K562 (cell line): ENCODE data around the gene CDS2. TPM values are rescaled to one million over a fixed set of nuclear protein-coding genes. Genes with fewer than 3 reads are reported as not detected.

Experiments used
- ATAC-seq: fragments of 200-7000 bp; cut with Tn5 transposase; 3 replicates; pipeline ENCODE4 v1.9.1; 2020; ENCODE audit warnings: moderate library complexity
- BruUV-seq: library from RNA; stranded (reverse); fragments of 400-500 nt; replicated peaks from 2 replicates; lab custom pipeline; 2021; lab: Mats Ljungman, UMichigan
- CTCF ChIA-PET: fragments of 300-600 bp; formaldehyde crosslinking; extraction: SDS; loops from one replicate; lab custom pipeline; 2021; ENCODE audit warnings: low intra/inter-chr PET ratio; lab: Yijun Ruan, JAX
- POLR2A ChIA-PET: fragments of 300-600, 350-650 bp; sonication (Branson Sonifier 250); formaldehyde crosslinking; extraction: SDS; loops from one replicate; lab custom pipeline; 2021; ENCODE audit warnings: antibody characterized with exemption, inconsistent platforms; lab: Yijun Ruan, JAX
- DNase-seq, 4 experiments: peaks; one replicate each; pipeline versions ENCODE4 v3.0.0 to v3.0.0-alpha.2; 2011 to 2018; ENCODE audit warnings: low spot score in 3 of 4, mixed read lengths in 3 of 4; ENCODE audit errors: extremely low read depth in 1 of 4
- FAIRE-seq: peaks from 2 replicates; lab custom pipeline; 2011; peaks lifted over from hg19 to GRCh38; lab: Jason Lieb, UNC
- H2AFZ ChIP-seq: 2 replicates; pipeline ENCODE4 v1.6.0; 2011; ENCODE audit warnings: low read depth, low read length, control low read depth, inconsistent platforms
- H3K27ac ChIP-seq: fragments of 200-600 bp; 3 replicates; pipeline ENCODE4 v1.8.0; 2011; ENCODE audit warnings: low read depth, mild to moderate bottlenecking, control low read depth, inconsistent platforms, low read length, moderate library complexity, mixed read lengths; ENCODE audit errors: extremely low read depth
- H3K27me3 ChIP-seq, 2 experiments: fragments of 300-600 bp in 1 of 2; 2 replicates in 1 of 2; 3 replicates in 1 of 2; pipeline versions ENCODE4 v1.6.0 to v1.8.0; 2011; ENCODE audit warnings: inconsistent platforms in 2 of 2, low read length in 2 of 2, mild to moderate bottlenecking in 1 of 2, mixed read lengths in 1 of 2, moderate library complexity in 1 of 2; ENCODE audit not compliant: control insufficient read depth in 2 of 2, insufficient read depth in 2 of 2
- H3K36me3 ChIP-seq: fragments of 300-600 bp; 3 replicates; pipeline ENCODE4 v1.8.0; 2011; ENCODE audit warnings: mild to moderate bottlenecking, low read length, inconsistent platforms; ENCODE audit not compliant: control insufficient read depth, insufficient read depth
- H3K4me1 ChIP-seq, 2 experiments: fragments of 200-600 bp in 1 of 2; replicated peaks in 1 of 2; 2 replicates in 1 of 2; 3 replicates in 1 of 2; pipeline versions ENCODE4 v1.5.1 to v1.8.0; 2011; ENCODE audit warnings: inconsistent platforms in 2 of 2, low read length in 2 of 2, mild to moderate bottlenecking in 1 of 2, mixed read lengths in 1 of 2, moderate library complexity in 1 of 2; ENCODE audit not compliant: control insufficient read depth in 2 of 2, insufficient read depth in 2 of 2
- H3K4me2 ChIP-seq: 2 replicates; pipeline ENCODE4 v1.6.1; 2011; ENCODE audit warnings: low read length, control low read depth, inconsistent platforms, mixed read lengths; ENCODE audit not compliant: insufficient read depth
- H3K4me3 ChIP-seq: fragments of 200-600 bp; sonication (generic), shearing (Covaris generic); 2 replicates; pipeline ENCODE4 v1.5.1; 2016; ENCODE audit warnings: control low read depth, inconsistent platforms
- H3K79me2 ChIP-seq: fragments of 200-600 bp; 3 replicates; pipeline ENCODE4 v1.8.0; 2011; ENCODE audit warnings: low read length, inconsistent platforms; ENCODE audit not compliant: control insufficient read depth, insufficient read depth
- H3K9ac ChIP-seq, 2 experiments: 2 replicates each; pipeline versions ENCODE4 v1.6.0 to v1.6.1; 2011; ENCODE audit warnings: low read depth in 2 of 2, low read length in 2 of 2, control low read depth in 1 of 2, inconsistent platforms in 1 of 2, mild to moderate bottlenecking in 1 of 2, mixed read lengths in 1 of 2; ENCODE audit not compliant: insufficient read depth in 1 of 2
- H3K9me1 ChIP-seq: one replicate; pipeline ENCODE4 v1.6.0; 2011; ENCODE audit warnings: inconsistent platforms, mild to moderate bottlenecking, low read length, moderate library complexity; ENCODE audit not compliant: control insufficient read depth, insufficient read depth
- H3K9me3 ChIP-seq: replicated peaks from 2 replicates; pipeline ENCODE4 v1.5.1; 2011; ENCODE audit warnings: low read depth, low read length, inconsistent platforms; ENCODE audit not compliant: control insufficient read depth, insufficient read depth
- H4K20me1 ChIP-seq: replicated peaks from 2 replicates; pipeline ENCODE4 v1.6.1; 2011; ENCODE audit warnings: low read length, inconsistent platforms, mixed read lengths; ENCODE audit not compliant: control insufficient read depth, insufficient read depth
- BRD4 ChIP-seq: fragments of 200-600 bp; sonication (generic); IDR thresholded peaks from 2 replicates; pipeline ENCODE4 v1.6.1; 2017; ENCODE audit warnings: inconsistent platforms
- EHMT2 ChIP-seq: fragments of 450-650 bp; IDR thresholded peaks from 2 replicates; pipeline ENCODE4 v1.6.1; 2018; ENCODE audit warnings: antibody characterized with exemption
- EP300 ChIP-seq: IDR thresholded peaks from 2 replicates; pipeline ENCODE4 v1.6.1; 2012; ENCODE audit warnings: low read length, improper control_type of control experiment
- JUND ChIP-seq, 2 experiments: IDR thresholded peaks; 2 replicates in 1 of 2; 3 replicates in 1 of 2; pipeline ENCODE4 v1.6.1; 2011; ENCODE audit warnings: borderline replicate concordance in 2 of 2, low read depth in 2 of 2, low read length in 2 of 2, improper control_type of control experiment in 1 of 2, missing biosample characterization in 1 of 2, missing genetic modification characterization in 1 of 2, missing genetic modification reagents in 1 of 2
- XRCC5 ChIP-seq: fragments of 200-400 bp; formaldehyde crosslinking; IDR thresholded peaks from 2 replicates; pipeline ENCODE4 v1.6.1; 2017; ENCODE audit warnings: low read depth, mild to moderate bottlenecking, low read length
- ZNF384 ChIP-seq: IDR thresholded peaks from 2 replicates; pipeline ENCODE4 v1.6.1; 2012; ENCODE audit warnings: low read depth, low read length, improper control_type of control experiment
- WGBS: fragments of 100-300 bp; shearing (Covaris generic); methylation state at CpG from one replicate; pipeline ENCODE4 v1.1.6; 2016; ENCODE audit warnings: low coverage, mixed read lengths; ENCODE audit not compliant: insufficient coverage; ENCODE audit errors: missing lambda C conversion rate; 5-methylcytosine and 5-hydroxymethylcytosine counted together
- in situ Hi-C: fragments of 300-500 bp; cut with MboI; formaldehyde crosslinking; loops from 4 replicates; pipeline ENCODE4 v1.15.0; 2018; ENCODE audit warnings: inconsistent platforms, mixed read lengths
- intact Hi-C: fragments of 100-400 bp; cut with micrococcal nuclease; formaldehyde crosslinking; loops from 2 replicates; pipeline ENCODE4 v1.14.2; 2022
- polyA plus RNA-seq, 8 experiments: library from polyadenylated mRNA; depleted of rRNA in 4 of 8; stranded (reverse) in 5 of 8; unstranded in 3 of 8; fragments of >200 nt; fragmentation: Nextera tagmentation in 2 of 8; fragmentation: Illumina TruSeq in 1 of 8; extraction: Ambion mirVana in 2 of 8; extraction: Trizol in 1 of 8; gene quantifications; 2 replicates each; pipeline versions ENCODE4 v1.2.1 to v1.2.3, GENCODE V29; 2011 to 2014; ENCODE audit warnings: inconsistent platforms in 1 of 8, missing spikeins in 1 of 8
- total RNA-seq, 7 experiments: library from RNA; depleted of rRNA in 6 of 7; stranded (reverse); fragments of >200 nt in 6 of 7; fragmentation: Illumina TruSeq in 2 of 7; extraction: Trizol in 2 of 7; gene quantifications; 2 replicates each; pipeline versions ENCODE4 v1.2.1 to v1.2.3, GENCODE V29; 2011 to 2021; ENCODE audit warnings: low replicate concordance in 1 of 7
- TF ChIP-seq, protein P1 (sequence below): sonication (generic); formaldehyde crosslinking; IDR thresholded peaks from 2 replicates; pipeline ENCODE4 v1.8.0; 2022; ENCODE audit warnings: mild to moderate bottlenecking, missing genetic modification reagents, borderline replicate concordance
- TF ChIP-seq, protein P2 (sequence below): fragments of 450-650 bp; IDR thresholded peaks from 2 replicates; pipeline ENCODE4 v1.6.1; 2016; ENCODE audit warnings: antibody characterized with exemption
- TF ChIP-seq, protein P3 (sequence below): sonication (generic); formaldehyde crosslinking; IDR thresholded peaks from 2 replicates; pipeline ENCODE4 v1.8.1; 2023; ENCODE audit warnings: mild to moderate bottlenecking, missing genetic modification reagents
- TF ChIP-seq, protein P4 (sequence below): fragments of 450-650 bp; IDR thresholded peaks from 2 replicates; pipeline ENCODE4 v1.7.1; 2018; ENCODE audit warnings: mild to moderate bottlenecking, low read depth; ENCODE audit not compliant: partially characterized antibody
- TF ChIP-seq, protein P5 (sequence below): sonication (generic); formaldehyde crosslinking; IDR thresholded peaks from 2 replicates; pipeline ENCODE4 v1.8.0; 2022; ENCODE audit warnings: mild to moderate bottlenecking, low read depth, missing genetic modification reagents

The CDS2 gene
- total and polyA plus RNA-seq, 9 of the 15 experiments (the other 6 are each of a cell fraction or from before 2014, with no cell fraction given) = 6.4 to 46.4 (median 12.2) TPM

DNA sequence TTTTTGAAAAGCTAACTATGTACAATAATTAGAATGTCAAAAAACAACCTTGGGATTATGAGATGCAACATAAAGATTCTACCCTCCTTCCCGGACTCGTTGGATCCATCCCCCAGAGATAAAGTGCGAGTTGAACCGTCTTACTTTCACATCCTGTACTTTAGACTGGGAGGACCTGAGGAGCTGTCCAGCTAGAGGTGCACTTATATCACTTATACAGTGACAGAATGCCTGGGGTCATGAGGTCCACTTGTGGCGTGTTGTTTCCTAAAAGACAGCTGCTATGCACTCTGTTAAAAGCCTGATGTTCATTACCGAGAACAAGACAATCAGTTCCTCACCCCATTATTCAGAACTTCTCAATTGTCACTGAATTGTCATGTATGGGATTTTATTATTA is 2.1 kb downstream of the CDS2 start:
- in situ Hi-C loops (loop anchor here (5.0 kb wide), 1 partner anchor 63 kb away; no protein-coding TSS in a partner anchor), intact Hi-C loops (loop anchor here (10.0 kb wide), 1 partner anchor 316 kb away; no protein-coding TSS in a partner anchor)
- DNase-seq (peak in 2 of 4 experiments; percentile 14 to 56), ATAC-seq (0 out of 3 replicates have a peak, but pooled peaks have one; percentile 7), FAIRE-seq (no peak)
- no peaks in the 10 kb centered on the region for H3K9me3 ChIP-seq
- H3K79me2 ChIP-seq = peaks cover 61% of the 10 kb centered on the region
- H2AFZ ChIP-seq = no peak overlapping the region
- ChIA-PET POLR2A (interaction anchor here (1.0 to 1.9 kb wide), 3 partner anchors 10 to 19 kb away, joined by 3 to 8 read pairs (median 3); partner anchors contain the start of gene PCNA), CTCF (no interaction called here)
- H3K9me1 ChIP-seq = no peaks in the 10 kb centered on the region
- no peaks in the 10 kb centered on the region for H3K36me3 ChIP-seq
- H3K27ac ChIP-seq = no peak overlapping the region
- H4K20me1 ChIP-seq = no peaks in the 10 kb centered on the region
- no peaks in the 10 kb centered on the region for H3K27me3 ChIP-seq
- peaks cover 5 to 14% of the 10 kb centered on the region in 2 experiments; a peak in 3 of 5 replicates for H3K4me1 ChIP-seq
- no peak overlapping the region for H3K9ac ChIP-seq
- no TSS peak for BruUV-seq
- H3K4me3 ChIP-seq = no peak overlapping the region
- peak overlapping the region; percentile 13; the same call in 1 of the 2 replicates for H3K4me2 ChIP-seq
- 3% methylated on average over 6 of the region's 6 CpGs for WGBS
- TF ChIP-seq, protein P1, sequence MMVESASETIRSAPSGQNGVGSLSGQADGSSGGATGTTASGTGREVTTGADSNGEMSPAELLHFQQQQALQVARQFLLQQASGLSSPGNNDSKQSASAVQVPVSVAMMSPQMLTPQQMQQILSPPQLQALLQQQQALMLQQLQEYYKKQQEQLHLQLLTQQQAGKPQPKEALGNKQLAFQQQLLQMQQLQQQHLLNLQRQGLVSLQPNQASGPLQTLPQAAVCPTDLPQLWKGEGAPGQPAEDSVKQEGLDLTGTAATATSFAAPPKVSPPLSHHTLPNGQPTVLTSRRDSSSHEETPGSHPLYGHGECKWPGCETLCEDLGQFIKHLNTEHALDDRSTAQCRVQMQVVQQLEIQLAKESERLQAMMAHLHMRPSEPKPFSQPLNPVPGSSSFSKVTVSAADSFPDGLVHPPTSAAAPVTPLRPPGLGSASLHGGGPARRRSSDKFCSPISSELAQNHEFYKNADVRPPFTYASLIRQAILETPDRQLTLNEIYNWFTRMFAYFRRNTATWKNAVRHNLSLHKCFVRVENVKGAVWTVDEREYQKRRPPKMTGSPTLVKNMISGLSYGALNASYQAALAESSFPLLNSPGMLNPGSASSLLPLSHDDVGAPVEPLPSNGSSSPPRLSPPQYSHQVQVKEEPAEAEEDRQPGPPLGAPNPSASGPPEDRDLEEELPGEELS (CRISPR knock-in tag) = no peak
- TF ChIP-seq EP300 = no peak
- TF ChIP-seq, protein P2, sequence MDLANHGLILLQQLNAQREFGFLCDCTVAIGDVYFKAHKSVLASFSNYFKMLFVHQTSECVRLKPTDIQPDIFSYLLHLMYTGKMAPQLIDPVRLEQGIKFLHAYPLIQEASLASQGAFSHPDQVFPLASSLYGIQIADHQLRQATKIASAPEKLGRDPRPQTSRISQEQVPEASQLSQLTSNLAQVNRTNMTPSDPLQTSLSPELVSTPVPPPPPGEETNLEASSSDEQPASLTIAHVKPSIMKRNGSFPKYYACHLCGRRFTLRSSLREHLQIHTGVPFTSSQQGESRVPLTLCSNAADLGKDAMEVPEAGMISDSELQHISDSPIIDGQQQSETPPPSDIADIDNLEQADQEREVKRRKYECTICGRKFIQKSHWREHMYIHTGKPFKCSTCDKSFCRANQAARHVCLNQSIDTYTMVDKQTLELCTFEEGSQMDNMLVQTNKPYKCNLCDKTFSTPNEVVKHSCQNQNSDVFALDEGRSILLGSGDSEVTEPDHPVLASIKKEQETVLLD = no peak
- TF ChIP-seq EHMT2 = peak; percentile 87
- no peak for TF ChIP-seq BRD4
- TF ChIP-seq, protein P3, sequence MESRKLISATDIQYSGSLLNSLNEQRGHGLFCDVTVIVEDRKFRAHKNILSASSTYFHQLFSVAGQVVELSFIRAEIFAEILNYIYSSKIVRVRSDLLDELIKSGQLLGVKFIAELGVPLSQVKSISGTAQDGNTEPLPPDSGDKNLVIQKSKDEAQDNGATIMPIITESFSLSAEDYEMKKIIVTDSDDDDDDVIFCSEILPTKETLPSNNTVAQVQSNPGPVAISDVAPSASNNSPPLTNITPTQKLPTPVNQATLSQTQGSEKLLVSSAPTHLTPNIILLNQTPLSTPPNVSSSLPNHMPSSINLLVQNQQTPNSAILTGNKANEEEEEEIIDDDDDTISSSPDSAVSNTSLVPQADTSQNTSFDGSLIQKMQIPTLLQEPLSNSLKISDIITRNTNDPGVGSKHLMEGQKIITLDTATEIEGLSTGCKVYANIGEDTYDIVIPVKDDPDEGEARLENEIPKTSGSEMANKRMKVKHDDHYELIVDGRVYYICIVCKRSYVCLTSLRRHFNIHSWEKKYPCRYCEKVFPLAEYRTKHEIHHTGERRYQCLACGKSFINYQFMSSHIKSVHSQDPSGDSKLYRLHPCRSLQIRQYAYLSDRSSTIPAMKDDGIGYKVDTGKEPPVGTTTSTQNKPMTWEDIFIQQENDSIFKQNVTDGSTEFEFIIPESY (CRISPR knock-in tag) = no peak
- no peak for TF ChIP-seq ZNF384
- TF ChIP-seq, protein P4, sequence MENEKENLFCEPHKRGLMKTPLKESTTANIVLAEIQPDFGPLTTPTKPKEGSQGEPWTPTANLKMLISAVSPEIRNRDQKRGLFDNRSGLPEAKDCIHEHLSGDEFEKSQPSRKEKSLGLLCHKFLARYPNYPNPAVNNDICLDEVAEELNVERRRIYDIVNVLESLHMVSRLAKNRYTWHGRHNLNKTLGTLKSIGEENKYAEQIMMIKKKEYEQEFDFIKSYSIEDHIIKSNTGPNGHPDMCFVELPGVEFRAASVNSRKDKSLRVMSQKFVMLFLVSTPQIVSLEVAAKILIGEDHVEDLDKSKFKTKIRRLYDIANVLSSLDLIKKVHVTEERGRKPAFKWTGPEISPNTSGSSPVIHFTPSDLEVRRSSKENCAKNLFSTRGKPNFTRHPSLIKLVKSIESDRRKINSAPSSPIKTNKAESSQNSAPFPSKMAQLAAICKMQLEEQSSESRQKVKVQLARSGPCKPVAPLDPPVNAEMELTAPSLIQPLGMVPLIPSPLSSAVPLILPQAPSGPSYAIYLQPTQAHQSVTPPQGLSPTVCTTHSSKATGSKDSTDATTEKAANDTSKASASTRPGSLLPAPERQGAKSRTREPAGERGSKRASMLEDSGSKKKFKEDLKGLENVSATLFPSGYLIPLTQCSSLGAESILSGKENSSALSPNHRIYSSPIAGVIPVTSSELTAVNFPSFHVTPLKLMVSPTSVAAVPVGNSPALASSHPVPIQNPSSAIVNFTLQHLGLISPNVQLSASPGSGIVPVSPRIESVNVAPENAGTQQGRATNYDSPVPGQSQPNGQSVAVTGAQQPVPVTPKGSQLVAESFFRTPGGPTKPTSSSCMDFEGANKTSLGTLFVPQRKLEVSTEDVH = no peak
- no peak for TF ChIP-seq XRCC5
- TF ChIP-seq, protein P5, sequence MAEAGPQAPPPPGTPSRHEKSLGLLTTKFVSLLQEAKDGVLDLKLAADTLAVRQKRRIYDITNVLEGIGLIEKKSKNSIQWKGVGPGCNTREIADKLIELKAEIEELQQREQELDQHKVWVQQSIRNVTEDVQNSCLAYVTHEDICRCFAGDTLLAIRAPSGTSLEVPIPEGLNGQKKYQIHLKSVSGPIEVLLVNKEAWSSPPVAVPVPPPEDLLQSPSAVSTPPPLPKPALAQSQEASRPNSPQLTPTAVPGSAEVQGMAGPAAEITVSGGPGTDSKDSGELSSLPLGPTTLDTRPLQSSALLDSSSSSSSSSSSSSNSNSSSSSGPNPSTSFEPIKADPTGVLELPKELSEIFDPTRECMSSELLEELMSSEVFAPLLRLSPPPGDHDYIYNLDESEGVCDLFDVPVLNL (CRISPR knock-in tag) = no peak
- TF ChIP-seq JUND (IDR thresholded peaks at IDR 0.05; ENCODE audit: borderline replicate concordance, low read depth, low read length) = no peak
- TF ChIP-seq JUND (tag; IDR thresholded peaks at IDR 0.05; ENCODE audit: borderline replicate concordance, low read depth, low read length) = no peak
